ENCODE results near the gene CPSF4.

Gene CPSF4

DNA sequence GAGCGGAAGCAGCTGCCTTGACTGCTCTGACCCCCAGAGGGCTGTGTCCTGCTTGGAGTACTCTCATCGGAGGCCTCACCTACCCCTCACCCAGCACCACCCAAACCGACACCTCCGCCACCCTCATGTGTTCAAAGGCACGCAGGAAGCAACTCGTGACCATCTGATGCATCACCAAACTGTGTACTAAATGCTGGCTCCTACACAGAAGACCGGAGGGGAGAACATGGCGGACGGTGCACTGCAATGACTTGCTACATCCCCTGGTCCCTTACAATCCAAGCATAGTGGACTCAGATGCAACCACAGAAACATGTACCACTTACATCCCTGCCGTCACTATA, 33.8 kb upstream of the CPSF4 start:
- no peak for TF ChIP-seq FOXM1 (IDR thresholded peaks at IDR 0.05; ENCODE audit: borderline replicate concordance, low read depth)
- no peak for TF ChIP-seq RAD21 (IDR thresholded peaks at IDR 0.05; ENCODE audit: low read depth)

DNA sequence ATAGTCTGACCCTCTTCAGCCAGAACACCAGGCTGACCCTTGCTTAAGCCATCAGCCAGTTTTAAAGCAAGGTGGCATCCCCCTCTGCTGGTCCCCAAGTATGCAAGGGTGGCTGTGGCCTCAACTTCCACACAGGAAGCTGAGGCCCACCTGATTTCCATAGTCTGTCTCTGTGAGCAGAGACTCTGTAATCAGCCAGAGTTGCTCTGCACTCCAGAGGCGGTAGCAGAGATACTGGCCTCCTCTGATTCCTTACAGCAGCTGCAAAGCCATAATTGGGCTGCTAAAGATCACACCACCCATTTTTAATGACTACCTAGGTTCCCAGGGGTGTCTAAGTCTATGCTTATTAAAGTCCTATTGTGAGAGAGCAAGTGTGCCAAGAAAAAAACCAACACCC, 32.2 kb upstream of the CPSF4 start:
- TF ChIP-seq EP300 (IDR thresholded peaks at IDR 0.05; ENCODE audit: borderline replicate concordance), result no peak
- no peak for TF ChIP-seq FOXM1 (IDR thresholded peaks at IDR 0.05; ENCODE audit: borderline replicate concordance, low read depth)
- TF ChIP-seq CREB1 (IDR thresholded peaks at IDR 0.05; ENCODE audit: low read depth), result no peak
- no peak for TF ChIP-seq RAD21 (IDR thresholded peaks at IDR 0.05; ENCODE audit: low read depth)
- no peak for TF ChIP-seq TAF1 (IDR thresholded peaks at IDR 0.05; ENCODE audit: low read depth)
- no peak for TF ChIP-seq CEBPB (IDR thresholded peaks at IDR 0.05)
- TF ChIP-seq, protein P1, sequence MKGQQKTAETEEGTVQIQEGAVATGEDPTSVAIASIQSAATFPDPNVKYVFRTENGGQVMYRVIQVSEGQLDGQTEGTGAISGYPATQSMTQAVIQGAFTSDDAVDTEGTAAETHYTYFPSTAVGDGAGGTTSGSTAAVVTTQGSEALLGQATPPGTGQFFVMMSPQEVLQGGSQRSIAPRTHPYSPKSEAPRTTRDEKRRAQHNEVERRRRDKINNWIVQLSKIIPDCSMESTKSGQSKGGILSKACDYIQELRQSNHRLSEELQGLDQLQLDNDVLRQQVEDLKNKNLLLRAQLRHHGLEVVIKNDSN (IDR thresholded peaks at IDR 0.05), result no peak
- TF ChIP-seq YY1 (IDR thresholded peaks at IDR 0.05; ENCODE audit: low read depth), result no peak
- TF ChIP-seq ZBTB7A (IDR thresholded peaks at IDR 0.05; ENCODE audit: low read depth), result no peak
- no peak for TF ChIP-seq TEAD4 (IDR thresholded peaks at IDR 0.05)
- TF ChIP-seq, protein P2, sequence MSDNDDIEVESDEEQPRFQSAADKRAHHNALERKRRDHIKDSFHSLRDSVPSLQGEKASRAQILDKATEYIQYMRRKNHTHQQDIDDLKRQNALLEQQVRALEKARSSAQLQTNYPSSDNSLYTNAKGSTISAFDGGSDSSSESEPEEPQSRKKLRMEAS (IDR thresholded peaks at IDR 0.05), result no peak
- no peak for TF ChIP-seq NFIC (IDR thresholded peaks at IDR 0.05)
- no peak for TF ChIP-seq EGR1 (IDR thresholded peaks at IDR 0.05)

DNA sequence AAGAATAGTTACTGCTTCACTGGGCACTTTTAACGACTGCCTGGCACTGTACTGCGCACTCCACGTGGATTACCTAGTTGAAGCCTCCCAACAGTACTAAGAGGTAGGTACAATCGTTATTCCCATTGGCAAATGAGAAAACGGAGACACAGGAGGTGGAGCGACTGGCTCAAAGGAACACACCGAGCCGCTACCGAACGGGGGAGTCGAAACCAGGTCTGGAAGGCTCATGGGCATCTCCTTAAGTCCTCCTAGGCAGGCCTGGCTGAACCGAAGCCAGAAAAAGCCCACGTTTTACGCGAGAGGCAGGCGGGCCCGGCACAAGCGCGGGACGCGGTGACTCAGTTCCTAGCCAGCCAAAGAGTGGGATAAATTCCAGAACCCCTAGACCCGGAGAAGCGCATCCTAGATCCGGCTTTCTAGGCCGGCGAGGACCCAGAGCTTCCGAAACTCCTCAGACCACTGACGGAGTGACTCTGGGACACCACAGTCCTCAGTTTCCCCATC, 30.8 kb upstream of the CPSF4 start:
- TF ChIP-seq, protein P2 (IDR thresholded peaks at IDR 0.05), result peak; percentile 89
- TF ChIP-seq, protein P3, sequence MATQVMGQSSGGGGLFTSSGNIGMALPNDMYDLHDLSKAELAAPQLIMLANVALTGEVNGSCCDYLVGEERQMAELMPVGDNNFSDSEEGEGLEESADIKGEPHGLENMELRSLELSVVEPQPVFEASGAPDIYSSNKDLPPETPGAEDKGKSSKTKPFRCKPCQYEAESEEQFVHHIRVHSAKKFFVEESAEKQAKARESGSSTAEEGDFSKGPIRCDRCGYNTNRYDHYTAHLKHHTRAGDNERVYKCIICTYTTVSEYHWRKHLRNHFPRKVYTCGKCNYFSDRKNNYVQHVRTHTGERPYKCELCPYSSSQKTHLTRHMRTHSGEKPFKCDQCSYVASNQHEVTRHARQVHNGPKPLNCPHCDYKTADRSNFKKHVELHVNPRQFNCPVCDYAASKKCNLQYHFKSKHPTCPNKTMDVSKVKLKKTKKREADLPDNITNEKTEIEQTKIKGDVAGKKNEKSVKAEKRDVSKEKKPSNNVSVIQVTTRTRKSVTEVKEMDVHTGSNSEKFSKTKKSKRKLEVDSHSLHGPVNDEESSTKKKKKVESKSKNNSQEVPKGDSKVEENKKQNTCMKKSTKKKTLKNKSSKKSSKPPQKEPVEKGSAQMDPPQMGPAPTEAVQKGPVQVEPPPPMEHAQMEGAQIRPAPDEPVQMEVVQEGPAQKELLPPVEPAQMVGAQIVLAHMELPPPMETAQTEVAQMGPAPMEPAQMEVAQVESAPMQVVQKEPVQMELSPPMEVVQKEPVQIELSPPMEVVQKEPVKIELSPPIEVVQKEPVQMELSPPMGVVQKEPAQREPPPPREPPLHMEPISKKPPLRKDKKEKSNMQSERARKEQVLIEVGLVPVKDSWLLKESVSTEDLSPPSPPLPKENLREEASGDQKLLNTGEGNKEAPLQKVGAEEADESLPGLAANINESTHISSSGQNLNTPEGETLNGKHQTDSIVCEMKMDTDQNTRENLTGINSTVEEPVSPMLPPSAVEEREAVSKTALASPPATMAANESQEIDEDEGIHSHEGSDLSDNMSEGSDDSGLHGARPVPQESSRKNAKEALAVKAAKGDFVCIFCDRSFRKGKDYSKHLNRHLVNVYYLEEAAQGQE (IDR thresholded peaks at IDR 0.05; ENCODE audit: low read depth), result no peak

DNA sequence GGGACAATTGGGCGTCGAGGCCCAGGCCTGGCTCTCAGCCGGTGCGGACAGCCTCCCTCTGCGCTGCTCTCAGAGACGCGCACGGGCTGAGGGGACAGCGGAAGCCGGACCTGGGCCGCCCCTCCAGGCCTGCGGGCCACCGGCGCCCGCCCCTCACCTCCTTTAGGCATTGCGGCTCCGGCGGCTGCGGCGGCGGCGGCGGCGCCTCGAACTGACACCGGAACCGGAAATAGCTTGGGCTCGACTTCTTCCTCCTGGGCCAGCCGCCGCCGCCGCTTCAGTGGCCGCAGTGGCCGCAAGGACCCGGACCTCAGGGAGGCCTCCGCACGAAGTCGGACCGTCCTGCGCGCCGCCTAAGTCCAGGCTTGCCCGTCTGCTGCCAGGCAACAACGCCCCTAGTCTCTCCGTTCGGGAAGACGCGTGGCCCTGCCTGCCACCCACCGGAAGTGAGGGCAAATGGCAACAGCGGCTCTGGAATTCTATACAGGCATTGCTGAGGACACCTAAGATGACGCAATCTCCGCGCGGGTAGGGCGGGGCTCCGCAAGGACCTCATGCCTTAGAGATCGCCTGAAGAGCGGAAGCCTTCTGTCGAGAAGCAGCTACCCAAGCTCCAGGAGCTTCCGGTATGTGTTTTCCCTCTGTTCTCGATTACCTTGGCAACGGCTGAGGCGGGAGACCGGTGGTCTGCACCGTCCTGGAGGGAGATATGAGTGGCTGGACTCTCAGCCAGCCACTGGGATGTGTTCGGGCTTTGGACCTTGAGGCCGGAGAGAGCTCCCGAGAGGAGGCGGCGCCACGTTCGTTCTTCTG, 30.2 kb upstream of the CPSF4 start, which contains the start of the genes BUD31 and PDAP1:
Gene BUD31, plus strand, starts transcription at position 591 of the 813 bp plus-strand sequence. CDS start 2,124 bp downstream, outside the sequence.
Gene PDAP1, minus strand, starts transcription at position 219 of the 813 bp plus-strand sequence. Its CDS starts 49 bp downstream, at position 170.
- peak; percentile 64; the same call in 1 of the 2 replicates for TF ChIP-seq CREB1 (IDR thresholded peaks at IDR 0.05; ENCODE audit: low read depth)
- no peak for TF ChIP-seq NFIC (IDR thresholded peaks at IDR 0.05)
- TF ChIP-seq, protein P3 (IDR thresholded peaks at IDR 0.05; ENCODE audit: low read depth), result no peak
- peak; percentile 62 for TF ChIP-seq EP300 (IDR thresholded peaks at IDR 0.05; ENCODE audit: borderline replicate concordance)
- TF ChIP-seq TAF1 (IDR thresholded peaks at IDR 0.05; ENCODE audit: low read depth), result peak; percentile 78
- TF ChIP-seq, protein P1 (IDR thresholded peaks at IDR 0.05), result no peak
- TF ChIP-seq, protein P2 (IDR thresholded peaks at IDR 0.05), result peak; percentile 79
- TF ChIP-seq FOXM1 (IDR thresholded peaks at IDR 0.05; ENCODE audit: borderline replicate concordance, low read depth), result no peak
- TF ChIP-seq ZBTB7A (IDR thresholded peaks at IDR 0.05; ENCODE audit: low read depth), result no peak
- TF ChIP-seq TCF12 (IDR thresholded peaks at IDR 0.05; ENCODE audit: low read depth), result no peak; the same call in 1 of the 2 replicates
- TF ChIP-seq RAD21 (IDR thresholded peaks at IDR 0.05; ENCODE audit: low read depth), result no peak
- peak; percentile 39; the same call in 1 of the 2 replicates for TF ChIP-seq TEAD4 (IDR thresholded peaks at IDR 0.05)
- no peak for TF ChIP-seq YY1 (IDR thresholded peaks at IDR 0.05; ENCODE audit: low read depth)
- no peak for TF ChIP-seq EGR1 (IDR thresholded peaks at IDR 0.05)
- peak; percentile 99 for TF ChIP-seq CEBPB (IDR thresholded peaks at IDR 0.05)

DNA sequence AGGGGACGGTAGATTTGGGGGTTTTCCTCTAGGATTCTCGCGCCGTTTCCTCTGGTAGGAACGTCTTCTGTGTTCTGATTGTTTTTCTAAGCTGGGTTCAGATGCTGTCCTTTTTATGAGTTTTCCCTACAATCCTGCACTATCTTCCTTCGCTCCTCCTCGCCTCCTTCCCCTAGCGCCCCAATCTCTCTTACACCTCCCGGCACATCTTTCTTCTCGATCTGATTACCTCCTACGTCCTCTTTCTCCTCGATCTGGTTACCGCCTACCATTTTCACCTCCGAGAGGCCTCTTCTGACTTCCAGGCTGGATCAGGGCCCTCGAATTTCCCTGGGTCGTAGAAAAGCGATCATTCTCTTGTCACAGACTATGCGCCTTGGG, 29.6 kb upstream of the CPSF4 start:
- TF ChIP-seq ZBTB7A (IDR thresholded peaks at IDR 0.05; ENCODE audit: low read depth), result no peak
- TF ChIP-seq, protein P2 (IDR thresholded peaks at IDR 0.05), result no peak
- no peak for TF ChIP-seq CREB1 (IDR thresholded peaks at IDR 0.05; ENCODE audit: low read depth)
- TF ChIP-seq EP300 (IDR thresholded peaks at IDR 0.05; ENCODE audit: borderline replicate concordance), result no peak
- TF ChIP-seq CEBPB (IDR thresholded peaks at IDR 0.05), result no peak
- TF ChIP-seq TAF1 (IDR thresholded peaks at IDR 0.05; ENCODE audit: low read depth), result no peak
- no peak for TF ChIP-seq NFIC (IDR thresholded peaks at IDR 0.05)
- no peak for TF ChIP-seq TEAD4 (IDR thresholded peaks at IDR 0.05)
- TF ChIP-seq YY1 (IDR thresholded peaks at IDR 0.05; ENCODE audit: low read depth), result no peak
- TF ChIP-seq, protein P3 (IDR thresholded peaks at IDR 0.05; ENCODE audit: low read depth), result no peak
- TF ChIP-seq RAD21 (IDR thresholded peaks at IDR 0.05; ENCODE audit: low read depth), result no peak
- TF ChIP-seq TCF12 (IDR thresholded peaks at IDR 0.05; ENCODE audit: low read depth), result no peak
- TF ChIP-seq EGR1 (IDR thresholded peaks at IDR 0.05), result no peak
- TF ChIP-seq, protein P1 (IDR thresholded peaks at IDR 0.05), result no peak
- no peak for TF ChIP-seq FOXM1 (IDR thresholded peaks at IDR 0.05; ENCODE audit: borderline replicate concordance, low read depth)
